Measurements from ENCODE around the gene EFCAB10.
"Not testable (repeated sequence)": the region's sequence is repeated elsewhere in the genome, so short reads cannot be mapped to it uniquely, and the experiment has no call there.

Gene EFCAB10

DNA sequence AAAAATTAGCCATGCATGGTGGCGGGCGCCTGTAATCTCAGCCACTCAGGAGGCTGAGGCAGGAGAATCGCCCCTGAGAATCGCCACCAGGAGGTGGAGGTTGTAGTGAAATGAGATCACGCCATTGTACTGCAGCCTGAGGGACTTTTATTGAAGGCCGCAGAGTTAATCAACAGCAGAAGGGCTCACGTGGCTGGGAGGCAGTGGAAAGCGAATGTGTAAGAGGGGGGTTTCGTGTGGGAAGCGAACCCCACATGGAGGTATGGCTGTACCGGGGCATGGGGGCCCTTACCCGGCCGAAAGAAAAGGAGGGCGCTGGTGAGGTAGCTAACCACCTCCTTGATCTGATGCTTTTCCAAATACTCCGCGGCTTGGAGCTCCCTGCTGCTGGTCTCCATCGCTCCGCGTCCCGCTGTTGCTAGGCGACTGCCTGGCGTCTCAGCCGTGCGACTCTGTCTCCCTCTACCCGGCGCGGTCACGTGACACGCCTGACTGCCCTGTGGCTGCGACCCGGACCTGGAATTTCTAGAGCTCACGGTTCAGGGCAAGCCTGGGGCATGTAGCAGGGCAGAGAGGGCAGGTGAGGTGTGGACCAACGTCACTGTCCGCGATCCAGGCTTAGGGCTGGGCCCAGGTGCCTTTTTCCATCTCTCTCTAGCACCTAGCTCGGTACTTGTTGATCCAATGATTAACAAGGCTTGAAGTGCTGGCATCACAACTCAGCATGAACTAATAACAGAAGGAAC lies at the start of gene EFCAB10:
EFCAB10 (minus strand) TSS at position 428 of the 746 bp plus-strand sequence; CDS start at position 398, 30 bp downstream.
- no peak for DNase-seq

- DNase-seq = no peak
Observed at GRCh38 chr7:105625986-105626385, 44.7 kb upstream of the EFCAB10 start.

DNA sequence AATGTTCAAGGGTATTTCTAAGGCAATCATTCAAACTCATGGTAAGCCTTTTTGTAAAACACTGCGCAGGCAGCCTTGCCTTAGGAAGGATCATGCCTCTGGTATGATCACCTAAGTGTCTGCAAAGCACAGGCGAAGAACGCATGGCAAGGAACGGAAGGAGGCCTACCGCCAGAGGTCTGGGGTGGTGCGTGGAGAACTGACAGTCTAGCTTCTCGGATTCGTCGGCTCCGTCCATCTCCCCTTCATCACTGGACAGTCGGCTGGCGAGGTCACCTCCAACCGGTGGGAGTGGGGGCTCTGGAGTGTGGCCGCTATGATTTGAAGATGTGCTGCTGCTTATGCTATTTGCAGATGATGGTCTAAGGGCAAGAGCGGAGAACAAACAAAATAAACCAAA lies 42.6 kb upstream of the EFCAB10 start:
- DNase-seq = no peak

DNA sequence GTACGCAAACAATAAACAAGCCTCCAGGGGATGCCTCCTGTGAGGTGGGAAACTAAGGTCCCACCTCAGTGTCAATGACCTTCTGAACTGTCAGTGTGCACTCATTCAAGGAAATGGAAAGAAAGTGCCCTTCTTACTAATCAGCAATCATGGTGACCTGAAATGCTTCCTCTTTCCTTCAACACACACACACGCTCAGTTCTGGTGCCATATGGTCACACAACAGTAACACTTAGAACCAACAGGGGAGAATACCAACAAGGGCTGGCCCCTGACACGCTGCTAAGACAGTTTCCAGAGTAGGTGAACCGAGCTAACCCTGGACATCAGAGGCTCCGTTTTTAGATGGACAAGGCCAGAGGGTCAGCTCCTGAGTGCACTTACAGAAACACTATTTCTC lies 42.1 kb upstream of the EFCAB10 start:
- no peak for DNase-seq

DNA sequence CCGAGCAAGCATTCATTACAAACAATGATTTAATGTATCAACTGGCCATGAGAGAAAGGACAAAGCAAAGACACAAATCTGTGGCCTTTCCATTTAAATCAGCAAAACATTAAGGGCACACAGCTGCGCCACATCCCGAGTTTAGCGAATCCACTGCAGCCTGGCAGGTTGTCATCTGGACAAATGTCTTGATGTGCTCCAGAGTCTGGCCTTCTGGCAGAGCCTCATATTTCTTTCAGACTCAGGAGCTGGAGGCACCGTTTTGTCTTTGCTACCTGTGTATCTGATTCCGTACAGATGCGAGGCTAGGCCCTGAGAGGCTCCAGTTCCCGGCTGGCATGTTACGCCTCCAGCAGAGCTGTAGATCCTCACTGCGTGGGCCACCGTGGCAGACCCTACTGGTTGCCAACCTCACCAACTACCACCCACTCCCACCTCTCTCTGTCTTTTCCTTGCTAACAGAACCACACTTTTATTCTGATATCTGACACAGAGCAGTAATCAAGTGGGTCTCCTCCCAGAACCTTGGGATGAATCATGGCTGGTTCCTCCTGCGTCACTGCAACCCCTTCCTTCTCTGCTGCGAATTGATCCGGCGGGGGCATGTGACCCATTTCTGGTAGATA lies 40.9 kb upstream of the EFCAB10 start:
- DNase-seq = no peak

DNA sequence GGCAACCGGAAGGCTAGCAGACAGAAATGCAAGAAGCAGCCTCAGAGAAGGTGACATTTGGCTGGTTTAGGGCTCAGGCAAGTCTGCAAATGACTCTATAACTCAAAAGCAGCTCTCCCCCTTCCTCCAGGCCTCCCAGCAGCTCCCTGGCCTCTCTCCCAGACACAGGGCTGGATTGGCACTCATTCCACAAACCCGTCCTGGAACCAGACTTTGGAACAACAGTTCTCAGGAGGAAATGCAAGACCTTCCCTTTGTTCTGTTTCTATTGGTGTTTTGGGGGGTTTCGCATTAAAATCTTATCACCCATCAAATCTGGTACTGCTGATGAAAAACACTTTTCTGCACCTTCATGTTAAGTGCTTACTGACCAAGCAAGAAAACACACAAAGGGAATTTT lies 40.3 kb upstream of the EFCAB10 start:
- no peak for DNase-seq

DNA sequence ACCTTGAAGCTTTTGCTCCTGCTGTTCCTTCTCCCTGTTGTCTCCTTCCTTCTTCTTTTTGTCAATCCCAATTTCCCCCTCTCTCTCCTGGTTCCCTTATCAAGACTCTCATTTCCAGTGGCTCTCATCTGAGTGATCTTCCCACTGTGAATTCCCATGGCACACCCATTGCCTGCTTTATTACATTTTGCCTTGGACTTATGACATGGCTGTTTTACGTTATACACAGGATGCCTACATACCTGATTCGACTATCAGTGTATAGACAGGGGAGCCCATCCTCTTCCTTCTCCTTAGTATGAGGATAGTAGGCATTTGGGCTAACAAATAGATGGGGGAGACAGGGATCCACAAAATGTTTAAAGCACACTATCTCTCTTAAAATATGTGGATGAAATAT lies 39.9 kb upstream of the EFCAB10 start:
- DNase-seq = no peak

- no peak for DNase-seq
Observed at GRCh38 chr7:105619590-105619989, 38.3 kb upstream of the EFCAB10 start.

GRCh38 chr7:105618016-105618296 lies 36.7 kb upstream of the EFCAB10 start:
- no peak for DNase-seq

- no peak for DNase-seq
Observed at GRCh38 chr7:105617280-105618015, 36.2 kb upstream of the EFCAB10 start.

GRCh38 chr7:105614341-105614840 lies 33.1 kb upstream of the EFCAB10 start:
- DNase-seq = no peak

DNA sequence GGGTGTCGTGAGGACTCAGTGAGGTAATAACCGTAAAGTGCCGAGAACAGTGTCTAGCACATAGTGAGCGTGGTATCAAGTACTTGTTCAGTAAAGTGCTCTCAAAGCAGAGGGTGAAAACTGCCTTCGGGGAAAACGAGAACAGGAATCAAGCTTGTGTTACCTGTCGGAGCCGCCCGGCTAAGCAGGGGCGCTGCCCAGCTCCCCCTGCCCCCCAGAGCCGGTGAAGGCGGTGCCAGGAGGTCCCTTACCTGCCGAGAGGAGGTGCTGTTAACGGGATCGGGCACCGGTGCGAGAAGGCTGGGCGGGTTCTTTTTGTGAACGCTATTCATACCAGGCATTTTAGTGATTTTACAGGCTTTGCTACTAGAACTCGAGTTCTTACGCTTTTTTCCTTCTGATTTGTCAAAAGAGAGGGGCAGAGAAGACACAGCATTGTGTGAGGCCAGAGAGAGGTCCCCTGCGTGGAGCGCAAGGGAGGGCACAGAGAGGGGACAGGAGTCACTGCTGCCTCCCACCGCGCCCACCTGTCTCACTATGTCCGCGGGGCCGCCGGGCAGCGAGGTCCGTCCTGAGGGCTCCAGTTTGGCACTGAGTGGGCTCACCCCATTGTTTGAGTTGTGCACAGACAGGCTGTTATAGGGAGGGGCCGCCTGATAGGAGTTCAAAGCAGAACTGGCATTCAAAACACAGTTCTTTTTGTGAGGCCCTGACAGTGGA lies 32.5 kb upstream of the EFCAB10 start:
- DNase-seq = no peak

DNA sequence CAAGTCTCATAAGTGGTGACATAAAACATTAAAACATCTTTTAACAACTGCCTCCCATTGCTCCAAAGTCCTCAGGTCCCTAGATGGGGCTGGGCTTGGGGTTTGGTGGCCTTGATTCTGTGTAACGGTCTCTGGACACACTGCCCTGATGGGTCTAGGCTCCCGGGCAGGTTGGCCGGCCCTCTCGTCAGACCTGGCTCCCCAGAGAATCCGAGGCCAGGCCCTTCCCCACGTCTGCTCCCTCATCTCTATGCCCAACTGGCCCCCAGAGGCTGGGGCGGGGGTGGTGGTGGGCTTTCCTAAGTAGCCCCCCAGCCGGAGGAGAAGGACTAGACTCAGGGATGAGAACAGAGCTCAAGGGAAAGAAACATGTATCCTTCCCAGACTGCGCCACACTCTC lies 31.5 kb upstream of the EFCAB10 start:
- DNase-seq = no peak

GRCh38 chr7:105611856-105612775 lies 30.8 kb upstream of the EFCAB10 start:
- no peak for DNase-seq

DNA sequence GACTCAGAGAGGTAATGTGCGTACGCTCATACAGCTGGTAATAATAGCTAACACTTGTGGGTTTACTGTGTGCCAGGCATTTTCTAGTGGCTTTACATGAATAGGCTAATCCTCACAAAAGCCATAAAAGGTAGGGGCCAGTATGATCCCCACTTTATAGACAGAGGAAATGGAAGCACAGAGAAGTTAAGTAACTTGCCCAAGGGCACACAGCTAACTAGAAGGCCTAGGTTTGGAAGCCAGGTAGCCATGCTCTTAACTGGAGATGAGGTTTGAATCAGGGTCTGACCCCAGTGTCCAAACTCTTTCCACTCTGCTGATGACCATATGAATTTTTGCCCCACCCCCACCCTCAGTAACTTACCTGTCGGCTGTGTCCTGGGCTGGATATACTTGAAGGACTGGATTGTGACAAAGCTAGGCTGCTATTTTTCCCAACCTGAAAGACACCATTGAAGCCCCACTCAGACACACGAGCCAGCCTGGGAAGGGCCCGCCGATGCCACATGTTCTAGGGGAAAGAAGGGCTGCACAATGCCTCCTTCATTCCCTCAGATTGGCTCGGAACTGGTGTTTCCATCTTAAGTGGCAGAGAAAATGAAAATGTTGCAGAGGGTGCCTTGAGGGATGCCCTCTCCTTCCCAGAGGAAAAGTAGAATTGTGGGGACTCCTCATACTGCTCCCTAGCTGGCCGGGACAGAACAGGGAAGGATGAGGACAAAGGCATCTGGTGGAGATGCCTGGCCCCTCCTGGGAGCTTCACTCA lies 29.1 kb upstream of the EFCAB10 start:
- no peak for DNase-seq

- no peak for DNase-seq
Observed at GRCh38 chr7:105602325-105603305, 21.3 kb upstream of the EFCAB10 start.

DNA sequence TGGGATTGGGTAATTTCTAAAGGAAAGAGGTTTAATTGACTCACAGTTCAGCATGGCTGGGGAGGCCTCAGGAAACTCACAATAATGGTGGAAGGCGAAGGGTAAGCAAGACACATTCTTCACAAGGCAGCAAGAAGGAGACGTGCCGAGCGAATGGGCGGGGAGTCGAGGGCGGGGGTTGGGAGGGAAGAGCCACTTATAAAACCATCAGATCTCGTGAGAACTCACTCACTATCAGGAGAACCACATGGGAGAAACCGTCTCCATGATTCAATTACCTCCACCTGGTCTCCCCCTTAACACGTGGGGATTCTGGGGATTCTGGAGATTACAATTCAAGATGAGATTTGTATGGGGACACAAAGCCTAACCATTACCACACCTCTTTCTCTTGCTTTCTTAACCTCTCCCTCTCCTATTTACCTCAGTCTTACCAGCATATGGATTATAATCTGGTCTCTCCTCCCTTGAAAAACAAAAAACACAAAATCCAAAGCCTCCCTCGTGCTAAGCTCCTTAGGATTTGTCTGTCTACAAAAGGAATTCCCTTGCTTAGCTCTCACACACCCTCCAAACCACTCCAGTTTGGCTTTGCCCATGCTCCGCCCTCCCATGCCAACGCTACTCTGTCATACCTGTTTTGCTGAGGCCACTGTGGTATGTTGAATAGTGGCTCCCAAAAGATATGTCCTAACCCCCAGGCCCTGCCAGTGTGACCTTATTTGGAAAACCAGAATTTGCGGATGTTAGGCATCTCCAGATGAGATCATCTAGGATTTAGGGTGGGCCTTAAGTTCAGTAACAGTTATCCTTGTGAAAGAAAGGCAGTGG lies 19.6 kb upstream of the EFCAB10 start:
- DNase-seq = no peak

DNA sequence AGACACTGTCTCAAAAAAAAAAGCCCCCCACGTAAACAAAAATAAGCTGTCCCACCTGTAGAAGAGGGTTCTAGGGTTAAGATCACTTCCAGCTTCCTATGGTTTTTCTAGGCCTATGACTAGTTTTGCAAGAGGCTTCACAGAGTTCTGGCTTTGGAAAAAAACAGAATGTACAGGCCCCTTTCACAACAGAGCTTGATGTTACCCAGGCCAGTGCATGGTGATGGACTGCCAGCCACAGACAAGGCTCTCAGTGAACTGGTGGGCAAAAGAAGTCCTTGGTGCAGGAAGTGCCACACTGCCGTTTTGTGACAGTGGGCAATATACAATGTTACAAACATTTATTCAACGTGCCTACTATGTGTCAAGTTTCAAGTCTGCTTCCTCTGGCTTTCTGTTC lies 18.3 kb upstream of the EFCAB10 start:
- no peak for DNase-seq

- DNase-seq = not testable (repeated sequence)
Observed at GRCh38 chr7:105599080-105599479, 17.8 kb upstream of the EFCAB10 start.

Data from OCI-M1 (cell line).